Pancreas (tissue), 10 donors: ENCODE results near the gene VKORC1. TPM values are rescaled to one million over a fixed set of nuclear protein-coding genes. Genes with fewer than 3 reads are reported as not detected.

Source experiments
- ATAC-seq, 4 donors: fragments of 200-7000 bp; cut with Tn5 transposase; one replicate each; pipeline versions ENCODE4 v1.8.0 to v1.9.1; 2020; ENCODE audit warnings: mild to moderate bottlenecking in 4 of 4, moderate library complexity in 4 of 4
- DNase-seq, 6 donors: peaks; one replicate each; pipeline ENCODE4 v3.0.0-alpha.2; 2020
- FAIRE-seq: peaks from 2 replicates; lab custom pipeline; 2012; peaks lifted over from hg19 to GRCh38; lab: Jason Lieb, UNC
- H3K27ac ChIP-seq, 4 donors: fragments of 200-600 bp; sonication (generic); 1 replicate in 3 of 4; 2 replicates in 1 of 4; pipeline versions ENCODE4 v1.5.0 to v1.8.0; 2020
- H3K27me3 ChIP-seq, 4 donors: fragments of 200-600 bp; one replicate each; pipeline ENCODE4 v1.8.0; 2021
- H3K36me3 ChIP-seq, 3 donors: fragments of 200-600 bp; sonication (generic) in 1 of 3; one replicate each; pipeline versions ENCODE4 v1.5.0 to v1.8.0; 2020 to 2021
- H3K4me1 ChIP-seq, 3 donors: fragments of 200-600 bp; one replicate each; pipeline ENCODE4 v1.8.0; 2021
- H3K4me3 ChIP-seq, 4 donors: fragments of 200-600 bp; sonication (generic) in 2 of 4; one replicate each; pipeline versions ENCODE4 v1.5.0 to v1.8.0; 2020 to 2021
- H3K9me3 ChIP-seq, 4 donors: fragments of 200-600 bp; one replicate each; pipeline ENCODE4 v1.8.0; 2021
- CTCF ChIP-seq, 4 donors: fragments of 200-600 bp; sonication (generic) in 3 of 4; IDR thresholded peaks; one replicate each; pipeline versions ENCODE4 v1.5.0 to v1.8.0; 2021; ENCODE audit warnings: antibody characterized with exemption in 4 of 4
- WGBS, 2 donors: extraction: QIAGEN DNeasy Blood & Tissue Kit; methylation state at CpG; one replicate each; pipeline ENCODE4 v1.1.7; 2013; 5-methylcytosine and 5-hydroxymethylcytosine counted together
- intact Hi-C, 3 donors: fragments of 100-400 bp; cut with DNase I; formaldehyde crosslinking; loops; one replicate each; pipeline versions ENCODE4 v1.11.1 to v1.14.2; 2022
- polyA plus RNA-seq, 2 donors: library from polyadenylated mRNA; stranded (reverse); fragments of 200-250 nt; gene quantifications; one replicate each; pipeline ENCODE4 v1.2.3, GENCODE V29; 2013
- total RNA-seq, 6 donors: library from RNA; stranded (reverse); fragmentation: NEBNext Ultra II Directional in 4 of 6; extraction: Animal tissue kit (Norgen Biotek cat#: 25700) in 4 of 6; gene quantifications; one replicate each; pipeline versions ENCODE4 v1.2.1 to v1.2.4, GENCODE V29; 2021 to 2023
- donor health status: healthy with polysubstance abuse.
- donor health status: DM: no; HTN: no; CAD: no; lungs with moderate emphysema.
- donor health status: DM: no; HTN: no; CAD: no.
- donor health status: control.
- donor health status: control.
- donor health status: Bipolar disorder and iron deficiency.
- donor health status: DM: yes; HTN: yes; CAD: no.
- donor health status: DM: no; HTN: no; CAD: no.
- donor health status: DM: no; HTN: no; CAD: no.
- donor health status: DM: yes; HTN: yes; CAD: no.

The VKORC1 gene
- total and polyA plus RNA-seq, 8 donors = 37.7 to 90.9 (median 50.2) TPM

GRCh38 chr16:31079342-31079944 is 15.2 kb downstream of the VKORC1 start:
- H3K4me3 ChIP-seq = no peak overlapping the region
- DNase-seq (peak in 1 of 6 donors; percentile 4), ATAC-seq (no peak), FAIRE-seq (no peak)
- no peak for TF ChIP-seq CTCF (IDR thresholded peaks at IDR 0.05)
- intact Hi-C loops = no loop called here
- peaks cover 0 to 45% (median 24%) of the 10 kb centered on the region in 3 donors for H3K36me3 ChIP-seq
- H3K9me3 ChIP-seq = no peaks in the 10 kb centered on the region
- no peaks in the 10 kb centered on the region for H3K27me3 ChIP-seq
- 89 to 91% methylated on average over 13 of the region's 13 CpGs for WGBS, 2 donors
- no peak overlapping the region for H3K27ac ChIP-seq
- H3K4me1 ChIP-seq = peaks cover 0 to 5% (median 0%) of the 10 kb centered on the region in 3 donors

- H3K4me3 ChIP-seq = no peak overlapping the region
- H3K36me3 ChIP-seq = peaks cover 0 to 45% (median 24%) of the 10 kb centered on the region in 3 donors
- intact Hi-C loops = no loop called here
- WGBS, 2 donors = 91 to 93% methylated on average over 15 of the region's 15 CpGs
- peaks cover 0 to 5% (median 0%) of the 10 kb centered on the region in 3 donors for H3K4me1 ChIP-seq
- H3K27me3 ChIP-seq = no peaks in the 10 kb centered on the region
- DNase-seq = peak in 1 of 6 donors; percentile 60
- TF ChIP-seq CTCF (IDR thresholded peaks at IDR 0.05) = no peak
- FAIRE-seq = no peak
- no peak overlapping the region for H3K27ac ChIP-seq
- no peak for ATAC-seq
- H3K9me3 ChIP-seq = no peaks in the 10 kb centered on the region
Observed at GRCh38 chr16:31078597-31079341, 15.8 kb downstream of the VKORC1 start.

GRCh38 chr16:31077592-31078396 is 16.8 kb downstream of the VKORC1 start:
- no peak overlapping the region for H3K27ac ChIP-seq
- ATAC-seq (no peak), FAIRE-seq (no peak), DNase-seq (peak in 1 of 6 donors; percentile 39)
- H3K4me3 ChIP-seq = no peak overlapping the region
- intact Hi-C loops = no loop called here
- 92 to 94% methylated on average over 30 of the region's 30 CpGs for WGBS, 2 donors
- peaks cover 0 to 5% (median 0%) of the 10 kb centered on the region in 3 donors for H3K4me1 ChIP-seq
- no peaks in the 10 kb centered on the region for H3K27me3 ChIP-seq
- peaks cover 0 to 45% (median 24%) of the 10 kb centered on the region in 3 donors for H3K36me3 ChIP-seq
- TF ChIP-seq CTCF (IDR thresholded peaks at IDR 0.05) = no peak
- H3K9me3 ChIP-seq = no peaks in the 10 kb centered on the region

- no peak for ATAC-seq
Observed at GRCh38 chr16:31077024-31077423, 17.6 kb downstream of the VKORC1 start.

More at GRCh38 chr16:31077024-31077423, 17.6 kb downstream of the VKORC1 start:
- Histone ChIP-seq H3K4me1 (peaks cover 0 to 9% (median 5%) of the 10 kb centered on the region in 3 donors), H3K36me3 (peaks cover 0 to 45% (median 24%) of the 10 kb centered on the region in 3 donors), H3K27ac (no peak overlapping the region), H3K27me3 (no peaks in the 10 kb centered on the region), H3K4me3 (no peak overlapping the region), H3K9me3 (no peaks in the 10 kb centered on the region)
- TF ChIP-seq CTCF (IDR thresholded peaks at IDR 0.05) = no peak
- 94 to 95% methylated on average over 13 of the region's 13 CpGs for WGBS, 2 donors
- FAIRE-seq (no peak), DNase-seq (peak in 1 of 6 donors; percentile 8)
- intact Hi-C loops = no loop called here
